HEK293 (cell line): ENCODE data around the gene NDUFB1.
A peak's percentile ranks its signal among the peaks of the same experiment; 100 is the strongest.

Source experiments
- EGR2 ChIP-seq: fragments of 450-650 bp; formaldehyde crosslinking; IDR thresholded peaks from 2 replicates; pipeline ENCODE4 v1.5.1; 2016; ENCODE audit warnings: low read depth, missing biosample characterization, missing genetic modification characterization
- HOXD13 ChIP-seq: sonication (generic); formaldehyde crosslinking; IDR thresholded peaks from 2 replicates; pipeline ENCODE4 v1.8.0; 2022; ENCODE audit warnings: missing genetic modification reagents, borderline replicate concordance
- RBAK ChIP-seq: fragments of 450-650 bp; formaldehyde crosslinking; IDR thresholded peaks from 2 replicates; pipeline ENCODE4 v1.5.1; 2016; ENCODE audit warnings: missing biosample characterization, missing genetic modification characterization
- SCRT1 ChIP-seq: fragments of 450-650 bp; formaldehyde crosslinking; IDR thresholded peaks from 2 replicates; pipeline ENCODE4 v1.5.1; 2016; ENCODE audit warnings: missing biosample characterization, missing genetic modification characterization, borderline replicate concordance
- ZBTB20 ChIP-seq: fragments of 450-650 bp; formaldehyde crosslinking; IDR thresholded peaks from 2 replicates; pipeline ENCODE4 v1.5.1; 2016; ENCODE audit warnings: missing biosample characterization, missing genetic modification characterization
- ZNF157 ChIP-seq: fragments of 450-650 bp; formaldehyde crosslinking; IDR thresholded peaks from 2 replicates; pipeline ENCODE4 v1.5.1; 2016; ENCODE audit warnings: missing biosample characterization, missing genetic modification characterization
- ZNF169 ChIP-seq: fragments of 450-650 bp; formaldehyde crosslinking; IDR thresholded peaks from 2 replicates; pipeline ENCODE4 v1.5.1; 2016; ENCODE audit warnings: missing biosample characterization, missing genetic modification characterization
- ZNF24 ChIP-seq: fragments of 450-650 bp; formaldehyde crosslinking; IDR thresholded peaks from 2 replicates; pipeline ENCODE4 v1.5.1; 2016; ENCODE audit warnings: missing biosample characterization, missing genetic modification characterization
- ZNF585B ChIP-seq: fragments of 450-650 bp; formaldehyde crosslinking; IDR thresholded peaks from 2 replicates; pipeline ENCODE4 v1.5.1; 2016; ENCODE audit warnings: missing biosample characterization, missing genetic modification characterization
- ZNF660 ChIP-seq: fragments of 450-650 bp; IDR thresholded peaks from 2 replicates; pipeline ENCODE4 v1.5.1; 2018; ENCODE audit warnings: missing biosample characterization, mild to moderate bottlenecking, missing genetic modification characterization
- TF ChIP-seq, protein P1 (sequence below): fragments of 450-650 bp; formaldehyde crosslinking; IDR thresholded peaks from 2 replicates; pipeline ENCODE4 v1.5.1; 2017; ENCODE audit warnings: missing biosample characterization, missing genetic modification characterization
- TF ChIP-seq, protein P2 (sequence below): fragments of 450-650 bp; formaldehyde crosslinking; IDR thresholded peaks from 2 replicates; pipeline ENCODE4 v1.5.1; 2016; ENCODE audit warnings: missing biosample characterization, missing genetic modification characterization
- TF ChIP-seq, protein P3 (sequence below): fragments of 450-650 bp; formaldehyde crosslinking; IDR thresholded peaks from 2 replicates; pipeline ENCODE4 v1.5.1; 2016; ENCODE audit warnings: missing biosample characterization, missing genetic modification characterization
- TF ChIP-seq, protein P4 (sequence below): fragments of 450-650 bp; formaldehyde crosslinking; IDR thresholded peaks from 2 replicates; pipeline ENCODE4 v1.5.1; 2016; ENCODE audit warnings: missing biosample characterization, missing genetic modification characterization
- TF ChIP-seq, protein P5 (sequence below): fragments of 450-650 bp; formaldehyde crosslinking; conservative IDR thresholded peaks from 2 replicates; pipeline ENCODE4 v1.5.1; 2016; ENCODE audit warnings: low read depth, missing biosample characterization, missing genetic modification characterization
- TF ChIP-seq, protein P6 (sequence below): fragments of 450-650 bp; formaldehyde crosslinking; IDR thresholded peaks from 2 replicates; pipeline ENCODE4 v1.5.1; 2016; ENCODE audit warnings: missing biosample characterization, missing genetic modification characterization, borderline replicate concordance
- TF ChIP-seq, protein P7 (sequence below): fragments of 450-650 bp; formaldehyde crosslinking; IDR thresholded peaks from 2 replicates; pipeline ENCODE4 v1.5.1; 2016; ENCODE audit warnings: missing biosample characterization, missing genetic modification characterization

NDUFB1 gene

DNA sequence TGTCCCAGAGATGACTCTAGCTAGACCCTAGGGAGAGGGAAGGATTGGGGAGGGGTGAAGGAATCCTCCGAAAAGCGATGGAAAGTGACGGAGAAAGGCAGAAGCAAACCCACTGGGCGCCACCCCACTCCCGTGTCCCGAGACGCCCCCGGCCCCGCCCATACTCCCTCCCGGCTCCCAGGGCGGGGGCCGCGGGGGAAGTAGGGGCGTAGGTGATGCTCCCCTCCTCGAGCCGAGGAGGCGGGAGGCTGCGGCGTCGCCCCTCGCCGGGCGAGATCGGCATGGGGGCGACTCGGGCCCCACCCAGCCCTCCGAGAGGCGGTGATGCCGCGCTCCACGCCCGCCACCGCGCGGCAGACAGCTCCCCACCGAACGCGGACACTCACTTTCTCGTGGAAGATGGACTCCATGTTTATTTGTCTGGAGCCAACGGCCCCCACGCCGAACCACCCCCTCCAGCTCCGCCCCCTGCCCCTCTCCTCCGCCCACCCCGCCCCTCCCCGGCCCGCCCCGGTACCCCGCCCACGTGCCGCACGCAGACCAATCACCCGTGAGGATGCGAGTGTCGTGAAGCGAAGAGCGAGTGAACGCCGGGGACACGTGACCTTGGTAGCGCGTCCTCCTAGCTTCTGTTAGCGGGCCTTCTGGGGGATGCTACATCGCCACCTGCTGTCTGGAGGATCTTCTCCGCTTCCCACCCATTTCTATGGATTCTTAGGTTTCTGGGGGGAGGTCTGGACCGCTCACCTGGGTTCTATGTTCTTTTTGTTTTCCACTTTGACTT is 15.2 kb downstream of the NDUFB1 start, which contains the start of gene ATXN3 (continued):
- TF ChIP-seq, protein P1, sequence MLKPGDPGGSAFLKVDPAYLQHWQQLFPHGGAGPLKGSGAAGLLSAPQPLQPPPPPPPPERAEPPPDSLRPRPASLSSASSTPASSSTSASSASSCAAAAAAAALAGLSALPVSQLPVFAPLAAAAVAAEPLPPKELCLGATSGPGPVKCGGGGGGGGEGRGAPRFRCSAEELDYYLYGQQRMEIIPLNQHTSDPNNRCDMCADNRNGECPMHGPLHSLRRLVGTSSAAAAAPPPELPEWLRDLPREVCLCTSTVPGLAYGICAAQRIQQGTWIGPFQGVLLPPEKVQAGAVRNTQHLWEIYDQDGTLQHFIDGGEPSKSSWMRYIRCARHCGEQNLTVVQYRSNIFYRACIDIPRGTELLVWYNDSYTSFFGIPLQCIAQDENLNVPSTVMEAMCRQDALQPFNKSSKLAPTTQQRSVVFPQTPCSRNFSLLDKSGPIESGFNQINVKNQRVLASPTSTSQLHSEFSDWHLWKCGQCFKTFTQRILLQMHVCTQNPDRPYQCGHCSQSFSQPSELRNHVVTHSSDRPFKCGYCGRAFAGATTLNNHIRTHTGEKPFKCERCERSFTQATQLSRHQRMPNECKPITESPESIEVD (tag by site-specific recombination), result no peak
- TF ChIP-seq HOXD13 (CRISPR knock-in tag) (no peak), ZNF169 (tag by site-specific recombination) (no peak), ZNF585B (tag by site-specific recombination) (no peak), ZBTB20 (tag by site-specific recombination) (peak; percentile 57; the same call in 1 of the 2 replicates), ZNF660 (tag by site-specific recombination) (peak; percentile 55; the same call in 1 of the 2 replicates), SCRT1 (tag by site-specific recombination) (no peak), ZNF157 (tag by site-specific recombination) (no peak), ZNF24 (peak; percentile 25; the same call in 1 of the 2 replicates), RBAK (tag by site-specific recombination) (no peak), EGR2 (tag by site-specific recombination) (peak; percentile 88)
- TF ChIP-seq, protein P2, sequence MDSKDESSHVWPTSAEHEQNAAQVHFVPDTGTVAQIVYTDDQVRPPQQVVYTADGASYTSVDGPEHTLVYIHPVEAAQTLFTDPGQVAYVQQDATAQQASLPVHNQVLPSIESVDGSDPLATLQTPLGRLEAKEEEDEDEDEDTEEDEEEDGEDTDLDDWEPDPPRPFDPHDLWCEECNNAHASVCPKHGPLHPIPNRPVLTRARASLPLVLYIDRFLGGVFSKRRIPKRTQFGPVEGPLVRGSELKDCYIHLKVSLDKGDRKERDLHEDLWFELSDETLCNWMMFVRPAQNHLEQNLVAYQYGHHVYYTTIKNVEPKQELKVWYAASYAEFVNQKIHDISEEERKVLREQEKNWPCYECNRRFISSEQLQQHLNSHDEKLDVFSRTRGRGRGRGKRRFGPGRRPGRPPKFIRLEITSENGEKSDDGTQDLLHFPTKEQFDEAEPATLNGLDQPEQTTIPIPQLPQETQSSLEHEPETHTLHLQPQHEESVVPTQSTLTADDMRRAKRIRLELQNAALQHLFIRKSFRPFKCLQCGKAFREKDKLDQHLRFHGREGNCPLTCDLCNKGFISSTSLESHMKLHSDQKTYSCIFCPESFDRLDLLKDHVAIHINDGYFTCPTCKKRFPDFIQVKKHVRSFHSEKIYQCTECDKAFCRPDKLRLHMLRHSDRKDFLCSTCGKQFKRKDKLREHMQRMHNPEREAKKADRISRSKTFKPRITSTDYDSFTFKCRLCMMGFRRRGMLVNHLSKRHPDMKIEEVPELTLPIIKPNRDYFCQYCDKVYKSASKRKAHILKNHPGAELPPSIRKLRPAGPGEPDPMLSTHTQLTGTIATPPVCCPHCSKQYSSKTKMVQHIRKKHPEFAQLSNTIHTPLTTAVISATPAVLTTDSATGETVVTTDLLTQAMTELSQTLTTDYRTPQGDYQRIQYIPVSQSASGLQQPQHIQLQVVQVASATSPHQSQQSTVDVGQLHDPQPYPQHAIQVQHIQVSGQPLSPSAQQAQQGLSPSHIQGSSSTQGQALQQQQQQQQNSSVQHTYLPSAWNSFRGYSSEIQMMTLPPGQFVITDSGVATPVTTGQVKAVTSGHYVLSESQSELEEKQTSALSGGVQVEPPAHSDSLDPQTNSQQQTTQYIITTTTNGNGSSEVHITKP (tag by site-specific recombination), result peak; percentile 96
- TF ChIP-seq, protein P3, sequence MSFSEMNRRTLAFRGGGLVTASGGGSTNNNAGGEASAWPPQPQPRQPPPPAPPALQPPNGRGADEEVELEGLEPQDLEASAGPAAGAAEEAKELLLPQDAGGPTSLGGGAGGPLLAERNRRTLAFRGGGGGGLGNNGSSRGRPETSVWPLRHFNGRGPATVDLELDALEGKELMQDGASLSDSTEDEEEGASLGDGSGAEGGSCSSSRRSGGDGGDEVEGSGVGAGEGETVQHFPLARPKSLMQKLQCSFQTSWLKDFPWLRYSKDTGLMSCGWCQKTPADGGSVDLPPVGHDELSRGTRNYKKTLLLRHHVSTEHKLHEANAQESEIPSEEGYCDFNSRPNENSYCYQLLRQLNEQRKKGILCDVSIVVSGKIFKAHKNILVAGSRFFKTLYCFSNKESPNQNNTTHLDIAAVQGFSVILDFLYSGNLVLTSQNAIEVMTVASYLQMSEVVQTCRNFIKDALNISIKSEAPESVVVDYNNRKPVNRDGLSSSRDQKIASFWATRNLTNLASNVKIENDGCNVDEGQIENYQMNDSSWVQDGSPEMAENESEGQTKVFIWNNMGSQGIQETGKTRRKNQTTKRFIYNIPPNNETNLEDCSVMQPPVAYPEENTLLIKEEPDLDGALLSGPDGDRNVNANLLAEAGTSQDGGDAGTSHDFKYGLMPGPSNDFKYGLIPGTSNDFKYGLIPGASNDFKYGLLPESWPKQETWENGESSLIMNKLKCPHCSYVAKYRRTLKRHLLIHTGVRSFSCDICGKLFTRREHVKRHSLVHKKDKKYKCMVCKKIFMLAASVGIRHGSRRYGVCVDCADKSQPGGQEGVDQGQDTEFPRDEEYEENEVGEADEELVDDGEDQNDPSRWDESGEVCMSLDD (tag by site-specific recombination), result peak; percentile 82
- TF ChIP-seq, protein P4, sequence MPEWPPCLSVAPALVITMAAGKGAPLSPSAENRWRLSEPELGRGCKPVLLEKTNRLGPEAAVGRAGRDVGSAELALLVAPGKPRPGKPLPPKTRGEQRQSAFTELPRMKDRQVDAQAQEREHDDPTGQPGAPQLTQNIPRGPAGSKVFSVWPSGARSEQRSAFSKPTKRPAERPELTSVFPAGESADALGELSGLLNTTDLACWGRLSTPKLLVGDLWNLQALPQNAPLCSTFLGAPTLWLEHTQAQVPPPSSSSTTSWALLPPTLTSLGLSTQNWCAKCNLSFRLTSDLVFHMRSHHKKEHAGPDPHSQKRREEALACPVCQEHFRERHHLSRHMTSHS (tag by site-specific recombination), result no peak
- TF ChIP-seq, protein P5, sequence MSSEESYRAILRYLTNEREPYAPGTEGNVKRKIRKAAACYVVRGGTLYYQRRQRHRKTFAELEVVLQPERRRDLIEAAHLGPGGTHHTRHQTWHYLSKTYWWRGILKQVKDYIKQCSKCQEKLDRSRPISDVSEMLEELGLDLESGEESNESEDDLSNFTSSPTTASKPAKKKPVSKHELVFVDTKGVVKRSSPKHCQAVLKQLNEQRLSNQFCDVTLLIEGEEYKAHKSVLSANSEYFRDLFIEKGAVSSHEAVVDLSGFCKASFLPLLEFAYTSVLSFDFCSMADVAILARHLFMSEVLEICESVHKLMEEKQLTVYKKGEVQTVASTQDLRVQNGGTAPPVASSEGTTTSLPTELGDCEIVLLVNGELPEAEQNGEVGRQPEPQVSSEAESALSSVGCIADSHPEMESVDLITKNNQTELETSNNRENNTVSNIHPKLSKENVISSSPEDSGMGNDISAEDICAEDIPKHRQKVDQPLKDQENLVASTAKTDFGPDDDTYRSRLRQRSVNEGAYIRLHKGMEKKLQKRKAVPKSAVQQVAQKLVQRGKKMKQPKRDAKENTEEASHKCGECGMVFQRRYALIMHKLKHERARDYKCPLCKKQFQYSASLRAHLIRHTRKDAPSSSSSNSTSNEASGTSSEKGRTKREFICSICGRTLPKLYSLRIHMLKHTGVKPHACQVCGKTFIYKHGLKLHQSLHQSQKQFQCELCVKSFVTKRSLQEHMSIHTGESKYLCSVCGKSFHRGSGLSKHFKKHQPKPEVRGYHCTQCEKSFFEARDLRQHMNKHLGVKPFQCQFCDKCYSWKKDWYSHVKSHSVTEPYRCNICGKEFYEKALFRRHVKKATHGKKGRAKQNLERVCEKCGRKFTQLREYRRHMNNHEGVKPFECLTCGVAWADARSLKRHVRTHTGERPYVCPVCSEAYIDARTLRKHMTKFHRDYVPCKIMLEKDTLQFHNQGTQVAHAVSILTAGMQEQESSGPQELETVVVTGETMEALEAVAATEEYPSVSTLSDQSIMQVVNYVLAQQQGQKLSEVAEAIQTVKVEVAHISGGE, result no peak
- TF ChIP-seq, protein P6, sequence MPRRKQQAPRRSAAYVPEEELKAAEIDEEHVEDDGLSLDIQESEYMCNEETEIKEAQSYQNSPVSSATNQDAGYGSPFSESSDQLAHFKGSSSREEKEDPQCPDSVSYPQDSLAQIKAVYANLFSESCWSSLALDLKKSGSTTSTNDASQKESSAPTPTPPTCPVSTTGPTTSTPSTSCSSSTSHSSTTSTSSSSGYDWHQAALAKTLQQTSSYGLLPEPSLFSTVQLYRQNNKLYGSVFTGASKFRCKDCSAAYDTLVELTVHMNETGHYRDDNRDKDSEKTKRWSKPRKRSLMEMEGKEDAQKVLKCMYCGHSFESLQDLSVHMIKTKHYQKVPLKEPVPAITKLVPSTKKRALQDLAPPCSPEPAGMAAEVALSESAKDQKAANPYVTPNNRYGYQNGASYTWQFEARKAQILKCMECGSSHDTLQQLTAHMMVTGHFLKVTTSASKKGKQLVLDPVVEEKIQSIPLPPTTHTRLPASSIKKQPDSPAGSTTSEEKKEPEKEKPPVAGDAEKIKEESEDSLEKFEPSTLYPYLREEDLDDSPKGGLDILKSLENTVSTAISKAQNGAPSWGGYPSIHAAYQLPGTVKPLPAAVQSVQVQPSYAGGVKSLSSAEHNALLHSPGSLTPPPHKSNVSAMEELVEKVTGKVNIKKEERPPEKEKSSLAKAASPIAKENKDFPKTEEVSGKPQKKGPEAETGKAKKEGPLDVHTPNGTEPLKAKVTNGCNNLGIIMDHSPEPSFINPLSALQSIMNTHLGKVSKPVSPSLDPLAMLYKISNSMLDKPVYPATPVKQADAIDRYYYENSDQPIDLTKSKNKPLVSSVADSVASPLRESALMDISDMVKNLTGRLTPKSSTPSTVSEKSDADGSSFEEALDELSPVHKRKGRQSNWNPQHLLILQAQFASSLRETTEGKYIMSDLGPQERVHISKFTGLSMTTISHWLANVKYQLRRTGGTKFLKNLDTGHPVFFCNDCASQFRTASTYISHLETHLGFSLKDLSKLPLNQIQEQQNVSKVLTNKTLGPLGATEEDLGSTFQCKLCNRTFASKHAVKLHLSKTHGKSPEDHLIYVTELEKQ, result no peak
- TF ChIP-seq, protein P7, sequence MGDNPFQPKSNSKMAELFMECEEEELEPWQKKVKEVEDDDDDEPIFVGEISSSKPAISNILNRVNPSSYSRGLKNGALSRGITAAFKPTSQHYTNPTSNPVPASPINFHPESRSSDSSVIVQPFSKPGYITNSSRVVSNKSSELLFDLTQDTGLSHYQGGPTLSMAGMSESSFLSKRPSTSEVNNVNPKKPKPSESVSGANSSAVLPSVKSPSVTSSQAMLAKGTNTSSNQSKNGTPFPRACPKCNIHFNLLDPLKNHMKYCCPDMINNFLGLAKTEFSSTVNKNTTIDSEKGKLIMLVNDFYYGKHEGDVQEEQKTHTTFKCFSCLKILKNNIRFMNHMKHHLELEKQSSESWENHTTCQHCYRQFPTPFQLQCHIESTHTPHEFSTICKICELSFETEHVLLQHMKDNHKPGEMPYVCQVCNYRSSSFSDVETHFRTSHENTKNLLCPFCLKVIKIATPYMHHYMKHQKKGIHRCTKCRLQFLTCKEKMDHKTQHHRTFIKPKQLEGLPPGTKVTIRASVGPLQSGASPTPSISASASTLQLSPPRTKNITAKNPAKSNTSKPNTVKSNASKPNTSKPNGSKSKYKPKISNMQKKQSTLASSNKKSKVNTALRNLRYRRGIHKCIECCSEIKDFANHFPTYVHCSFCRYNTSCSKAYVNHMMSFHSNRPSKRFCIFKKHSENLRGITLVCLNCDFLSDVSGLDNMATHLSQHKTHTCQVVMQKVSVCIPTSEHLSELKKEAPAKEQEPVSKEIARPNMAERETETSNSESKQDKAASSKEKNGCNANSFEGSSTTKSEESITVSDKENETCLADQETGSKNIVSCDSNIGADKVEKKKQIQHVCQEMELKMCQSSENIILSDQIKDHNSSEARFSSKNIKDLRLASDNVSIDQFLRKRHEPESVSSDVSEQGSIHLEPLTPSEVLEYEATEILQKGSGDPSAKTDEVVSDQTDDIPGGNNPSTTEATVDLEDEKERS (tag by site-specific recombination), result no peak
